ENCODE measurements around the gene LGSN. TPM values are rescaled to one million over a fixed set of nuclear protein-coding genes. Genes with fewer than 3 reads are reported as not detected.
"Not testable (repeated sequence)": the region's sequence is repeated elsewhere in the genome, so short reads cannot be mapped to it uniquely, and the experiment has no call there.

Gene LGSN
- total RNA-seq, 1 donor from 2014 or later = not detected

- DNase-seq (ENCODE audit: low read depth) = peak; percentile 74
- TF ChIP-seq CTCF (conservative IDR thresholded peaks at IDR 0.05; ENCODE audit: low read depth, low read length) = peak; percentile 53
- H3K4me3 ChIP-seq (ENCODE audit: low read depth, low read length) = no peak overlapping the region
These were observed 32.3 kb upstream of the LGSN start for GRCh38 chr6:63352069-63352543.

- no peak overlapping the region for H3K4me3 ChIP-seq (ENCODE audit: low read depth, low read length)
- DNase-seq (ENCODE audit: low read depth) = no peak
- no peak for TF ChIP-seq CTCF (conservative IDR thresholded peaks at IDR 0.05; ENCODE audit: low read depth, low read length)
These were observed 29.6 kb upstream of the LGSN start for GRCh38 chr6:63349401-63349800.

GRCh38 chr6:63348836-63349235 lies 29.1 kb upstream of the LGSN start:
- no peak for DNase-seq (ENCODE audit: low read depth)
- no peak for TF ChIP-seq CTCF (conservative IDR thresholded peaks at IDR 0.05; ENCODE audit: low read depth, low read length)
- no peak overlapping the region for H3K4me3 ChIP-seq (ENCODE audit: low read depth, low read length)

GRCh38 chr6:63347599-63347998 lies 27.8 kb upstream of the LGSN start:
- H3K4me3 ChIP-seq (ENCODE audit: low read depth, low read length) = peak overlapping the region; percentile 24
- peak; percentile 70 for DNase-seq (ENCODE audit: low read depth)
- TF ChIP-seq CTCF (conservative IDR thresholded peaks at IDR 0.05; ENCODE audit: low read depth, low read length) = no peak

GRCh38 chr6:63346217-63346835 lies 26.5 kb upstream of the LGSN start:
- DNase-seq (ENCODE audit: low read depth) = no peak
- peak overlapping the region; percentile 27 for H3K4me3 ChIP-seq (ENCODE audit: low read depth, low read length)
- no peak for TF ChIP-seq CTCF (conservative IDR thresholded peaks at IDR 0.05; ENCODE audit: low read depth, low read length)

- TF ChIP-seq CTCF (conservative IDR thresholded peaks at IDR 0.05; ENCODE audit: low read depth, low read length) = no peak
- DNase-seq (ENCODE audit: low read depth) = no peak
- H3K4me3 ChIP-seq (ENCODE audit: low read depth, low read length) = no peak overlapping the region
These were observed 20.6 kb upstream of the LGSN start for GRCh38 chr6:63340351-63340750.

GRCh38 chr6:63334652-63335051 lies 14.9 kb upstream of the LGSN start:
- DNase-seq (ENCODE audit: low read depth); H3K4me3 ChIP-seq (ENCODE audit: low read depth, low read length): not testable (repeated sequence)

All from epithelial cell of proximal tubule (primary cell).